ENCODE measurements around the gene DCTN3. TPM values are rescaled to one million over a fixed set of nuclear protein-coding genes. Genes with fewer than 3 reads are reported as not detected.

DCTN3 gene
- total and polyA plus RNA-seq, 2 of the 4 experiments (the other 2 are of a cell fraction), result 122 to 183 TPM

GRCh38 chr9:34625186-34625486, 4.8 kb upstream of the DCTN3 start:
- H3K27me3 ChIP-seq (ENCODE audit: control insufficient read depth, insufficient read depth, low read length), result peaks cover 73% of the 10 kb centered on the region
- H3K14ac ChIP-seq (replicated peaks; ENCODE audit: low read depth, low read length), result no peak overlapping the region
- no peak overlapping the region for H2BK20ac ChIP-seq (ENCODE audit: low read depth, low read length)
- H3K9me1 ChIP-seq (ENCODE audit: insufficient read depth, low read length), result peaks cover 9% of the 10 kb centered on the region
- H2BK15ac ChIP-seq (ENCODE audit: low read depth, low read length), result no peak overlapping the region
- no peak for TF ChIP-seq NFE2L2 (IDR thresholded peaks at IDR 0.05; ENCODE audit: low read depth, low read length)
- no peak for TF ChIP-seq BHLHE40 (IDR thresholded peaks at IDR 0.05; ENCODE audit: low read depth, low read length)
- no peak for TF ChIP-seq MAFK (IDR thresholded peaks at IDR 0.05; ENCODE audit: low read depth, low read length)
- TF ChIP-seq RFX5 (IDR thresholded peaks at IDR 0.05; ENCODE audit: low read depth, low read length), result no peak
- TF ChIP-seq FOS (IDR thresholded peaks at IDR 0.05; ENCODE audit: low read depth, low read length), result no peak
- no peak for TF ChIP-seq USF2 (IDR thresholded peaks at IDR 0.05; ENCODE audit: low read depth, low read length)
- TF ChIP-seq RCOR1 (IDR thresholded peaks at IDR 0.05; ENCODE audit: insufficient replicate concordance, low read length), result no peak
- no peak for TF ChIP-seq SMC3 (IDR thresholded peaks at IDR 0.05; ENCODE audit: low read depth, low read length)
- no peak for TF ChIP-seq CEBPB (IDR thresholded peaks at IDR 0.05; ENCODE audit: low read depth, low read length)
- no peak for TF ChIP-seq POLR2A (IDR thresholded peaks at IDR 0.05; ENCODE audit: low read depth, low read length)
- no peak for TF ChIP-seq RAD21 (IDR thresholded peaks at IDR 0.05; ENCODE audit: low read length)
- no peak for TF ChIP-seq ELK1 (IDR thresholded peaks at IDR 0.05; ENCODE audit: borderline replicate concordance, low read depth, low read length)
- no peak for TF ChIP-seq CTCF (conservative IDR thresholded peaks at IDR 0.05; ENCODE audit: low read depth, low read length)
- no peak for TF ChIP-seq CHD1 (IDR thresholded peaks at IDR 0.05; ENCODE audit: low read depth, low read length)
- ATAC-seq (ENCODE audit: low read depth) (no peak), DNase-seq (no peak)
- POLR2A ChIA-PET (ENCODE audit: unreplicated experiment), result no interaction called here
- WGBS, 2 experiments (ENCODE audit: extremely low coverage in 2 of 2, insufficient read length in 1 of 2), result 33% methylated on average over 2 of the region's 3 CpGs; no CpG with 5 or more reads in 1 of the 2 experiments
- no peak overlapping the region for H4K5ac ChIP-seq (ENCODE audit: low read depth, low read length)
- no peak overlapping the region for H4K8ac ChIP-seq (ENCODE audit: low read depth in 2 of 2, low read length in 2 of 2)
- no peaks in the 10 kb centered on the region for H3K36me3 ChIP-seq (ENCODE audit: control insufficient read depth, insufficient read depth, low read length)
- no peak overlapping the region for H3K27ac ChIP-seq (ENCODE audit: insufficient read depth, low read length)
- no peak overlapping the region for H3K18ac ChIP-seq (ENCODE audit: low read depth, low read length)
- H3K23ac ChIP-seq (ENCODE audit: low read depth, low read length), result no peak overlapping the region; the same call in 1 of the 2 replicates
- H3K56ac ChIP-seq (ENCODE audit: extremely low read depth, insufficient read depth, low read length), result no peak overlapping the region
- no peak overlapping the region for H2BK120ac ChIP-seq (ENCODE audit: low read depth, low read length)
- H3K4me3 ChIP-seq (ENCODE audit: insufficient read depth, low read depth, low read length), result no peak overlapping the region
- H3K4me1 ChIP-seq (ENCODE audit: control insufficient read depth, insufficient read depth, low read length), result peaks cover 2% of the 10 kb centered on the region; the same call in 1 of the 2 replicates
- dilution Hi-C loops (cut with HindIII; ENCODE audit: low sequenced_read_pairs, unreplicated experiment) (no loop called here), in situ Hi-C loops (cut with MboI; ENCODE audit: low sequenced_read_pairs) (no loop called here), intact Hi-C loops (cut with micrococcal nuclease) (no loop called here)
- H3K9ac ChIP-seq (ENCODE audit: low read depth, low read length), result no peak overlapping the region
- no peak overlapping the region for H2AFZ ChIP-seq (replicated peaks; ENCODE audit: low read length, poor library complexity)
- H3K4ac ChIP-seq (ENCODE audit: low read depth, low read length), result no peak overlapping the region
- H3K9me3 ChIP-seq (ENCODE audit: control insufficient read depth, insufficient read depth, low read length), result no peaks in the 10 kb centered on the region
- no peak overlapping the region for H3K4me2 ChIP-seq (ENCODE audit: low read depth, low read length)
- no peak overlapping the region for H2AK9ac ChIP-seq (replicated peaks; ENCODE audit: low read depth, low read length, poor library complexity)
- H3K79me1 ChIP-seq (ENCODE audit: low read depth in 1 of 2, low read length in 2 of 2), result peaks cover 0 to under 1% of the 10 kb centered on the region in 2 experiments; a peak in 3 of 4 replicates
- no peak overlapping the region for H2AK5ac ChIP-seq (ENCODE audit: low read depth, low read length)
- H4K20me1 ChIP-seq (ENCODE audit: insufficient read depth, low read length), result no peaks in the 10 kb centered on the region; the same call in 1 of the 2 replicates
- BruUV-seq (replicated peaks), result no TSS peak
- CTCF ChIA-PET, result no interaction called here
- H2BK5ac ChIP-seq (ENCODE audit: low read depth, low read length, poor library complexity, severe bottlenecking), result no peak overlapping the region
- no peak overlapping the region for H4K91ac ChIP-seq (ENCODE audit: insufficient read depth, low read depth, low read length)

Measured in IMR-90 (cell line).